Skeletal muscle satellite cell (primary cell): ENCODE measurements around the gene TAF6.
A peak's percentile ranks its signal among the peaks of the same experiment; 100 is the strongest.

ENCODE experiments used
- H3K27me3 ChIP-seq: 2 replicates; pipeline ENCODE4 v1.7.0; 2013; ENCODE audit warnings: low read length; ENCODE audit not compliant: control insufficient read depth, insufficient read depth
- H3K36me3 ChIP-seq: 2 replicates; pipeline ENCODE4 v1.7.0; 2013; ENCODE audit warnings: mild to moderate bottlenecking, control low read depth, low read length; ENCODE audit not compliant: insufficient read depth
- H3K4me1 ChIP-seq: 2 replicates; pipeline ENCODE4 v1.7.0; 2013; ENCODE audit warnings: low read length; ENCODE audit not compliant: control insufficient read depth, insufficient read depth
- H3K4me2 ChIP-seq: 2 replicates; pipeline ENCODE4 v1.7.0; 2013; ENCODE audit warnings: mild to moderate bottlenecking, low read length
- H3K4me3 ChIP-seq: 2 replicates; pipeline ENCODE4 v1.7.0; 2013; ENCODE audit warnings: low read length
- H3K9ac ChIP-seq: 2 replicates; pipeline ENCODE4 v1.7.0; 2013; ENCODE audit warnings: mild to moderate bottlenecking, low read depth, low read length, moderate library complexity
- H3K9me3 ChIP-seq: replicated peaks from 2 replicates; pipeline ENCODE4 v1.7.0; 2013; ENCODE audit warnings: mild to moderate bottlenecking, control low read depth, low read length

TAF6 gene

DNA sequence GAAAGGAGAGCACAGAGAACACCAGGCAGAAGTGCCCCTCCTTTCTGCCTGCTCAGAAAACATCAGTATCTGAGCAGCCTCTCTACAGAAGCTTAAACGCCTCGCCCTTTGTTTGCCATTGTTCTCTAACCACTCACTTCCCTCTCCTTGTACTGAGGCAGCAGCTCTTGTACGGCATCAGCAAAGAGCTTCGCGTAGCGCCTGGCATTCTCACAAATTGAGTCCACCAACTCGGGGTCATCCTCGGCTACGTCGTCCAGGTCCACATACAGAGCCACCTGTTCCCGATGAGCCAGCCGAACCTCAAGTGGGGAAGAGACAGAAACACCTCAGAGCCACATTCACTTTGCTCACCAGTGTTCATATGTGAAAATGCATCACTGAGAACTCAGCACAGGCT, 19.7 kb downstream of the TAF6 start:
- Histone ChIP-seq H3K36me3 (peaks cover 57% of the 10 kb centered on the region), H3K4me1 (peaks cover 22% of the 10 kb centered on the region), H3K4me2 (peak overlapping the region; percentile 97), H3K4me3 (peak overlapping the region; percentile 92), H3K27me3 (no peaks in the 10 kb centered on the region), H3K9ac (peak overlapping the region; percentile 94), H3K9me3 (no peaks in the 10 kb centered on the region)

DNA sequence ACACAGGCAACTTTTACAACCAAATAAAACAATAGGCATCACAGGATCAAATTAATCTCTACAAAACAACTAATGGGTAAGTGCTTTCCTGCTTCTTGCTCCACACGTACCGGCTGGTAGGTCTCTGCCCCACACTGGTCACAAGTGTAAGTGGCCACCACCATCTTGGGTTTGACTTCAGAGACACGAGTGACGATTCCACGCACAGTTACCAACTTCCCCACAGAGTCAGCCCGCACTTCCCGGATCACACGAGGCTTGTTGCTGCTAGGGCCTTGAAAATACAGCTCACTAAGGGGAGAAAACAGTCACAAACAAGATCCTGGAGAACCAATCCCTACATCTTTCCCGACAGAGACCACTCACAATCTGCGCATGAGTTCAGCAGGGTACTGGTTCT, 20.2 kb downstream of the TAF6 start:
- no peak overlapping the region for H3K4me3 ChIP-seq
- H3K27me3 ChIP-seq = no peaks in the 10 kb centered on the region
- peak overlapping the region; percentile 23 for H3K4me2 ChIP-seq
- H3K9ac ChIP-seq = peak overlapping the region; percentile 94
- peaks cover 57% of the 10 kb centered on the region for H3K36me3 ChIP-seq
- no peaks in the 10 kb centered on the region for H3K9me3 ChIP-seq
- peaks cover 22% of the 10 kb centered on the region for H3K4me1 ChIP-seq

DNA sequence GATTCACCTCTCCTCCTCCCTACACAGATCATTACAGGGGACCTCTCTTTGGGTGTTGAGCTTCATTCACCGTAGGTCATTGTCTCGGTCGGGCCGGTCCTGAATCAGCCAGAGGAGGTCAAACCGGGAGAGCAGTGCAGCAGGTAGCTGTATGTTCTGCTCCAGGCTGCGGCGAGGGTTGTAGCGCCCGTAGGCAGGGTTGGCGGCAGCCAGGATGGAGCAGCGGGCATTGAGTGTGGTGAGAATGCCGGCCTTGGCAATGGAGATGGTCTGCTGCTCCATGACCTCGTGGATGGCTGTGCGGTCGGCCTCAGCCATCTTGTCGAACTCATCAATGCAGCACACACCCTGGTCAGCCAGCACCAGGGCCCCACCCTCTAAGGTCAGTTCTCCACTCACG, 23.5 kb downstream of the TAF6 start:
- Histone ChIP-seq H3K4me2 (no peak overlapping the region), H3K27me3 (no peaks in the 10 kb centered on the region), H3K4me3 (no peak overlapping the region), H3K9me3 (no peaks in the 10 kb centered on the region), H3K9ac (no peak overlapping the region), H3K4me1 (peaks cover 17% of the 10 kb centered on the region), H3K36me3 (peaks cover 88% of the 10 kb centered on the region)

- Histone ChIP-seq H3K36me3 (peaks cover 93% of the 10 kb centered on the region), H3K4me3 (no peak overlapping the region), H3K4me2 (no peak overlapping the region), H3K9me3 (no peaks in the 10 kb centered on the region), H3K4me1 (peaks cover 21% of the 10 kb centered on the region), H3K27me3 (no peaks in the 10 kb centered on the region), H3K9ac (no peak overlapping the region)
Observed at GRCh38 chr7:100095289-100095688, 23.9 kb downstream of the TAF6 start.

DNA sequence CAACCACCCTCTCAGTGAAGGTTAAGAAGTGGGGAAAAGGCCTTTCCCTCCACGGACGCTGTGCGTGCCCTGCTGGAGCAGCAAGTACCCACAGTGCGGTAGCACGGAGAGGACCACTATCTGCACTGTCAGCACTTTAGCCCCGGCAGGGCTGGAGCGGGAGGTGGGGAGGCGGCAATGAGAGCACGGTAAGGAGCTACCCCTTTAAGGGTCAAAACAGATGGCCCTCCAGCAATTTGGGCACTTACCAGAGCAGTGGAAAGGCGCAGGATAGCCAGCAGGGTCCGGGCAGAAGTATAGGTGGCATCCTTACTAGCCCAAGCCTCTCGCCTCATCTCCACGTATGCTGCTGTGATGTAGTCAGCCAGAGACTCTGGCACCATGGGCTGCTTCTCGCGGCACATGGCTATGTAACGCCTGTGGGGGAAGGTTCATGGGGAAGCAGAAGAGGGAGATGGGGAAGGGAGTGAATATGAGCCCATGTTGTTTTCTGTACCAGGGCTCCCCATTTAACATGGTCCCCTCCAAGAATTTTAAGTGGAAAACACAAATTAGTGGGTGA, 25.2 kb downstream of the TAF6 start:
- Histone ChIP-seq H3K4me1 (peaks cover 22% of the 10 kb centered on the region), H3K4me2 (no peak overlapping the region)

DNA sequence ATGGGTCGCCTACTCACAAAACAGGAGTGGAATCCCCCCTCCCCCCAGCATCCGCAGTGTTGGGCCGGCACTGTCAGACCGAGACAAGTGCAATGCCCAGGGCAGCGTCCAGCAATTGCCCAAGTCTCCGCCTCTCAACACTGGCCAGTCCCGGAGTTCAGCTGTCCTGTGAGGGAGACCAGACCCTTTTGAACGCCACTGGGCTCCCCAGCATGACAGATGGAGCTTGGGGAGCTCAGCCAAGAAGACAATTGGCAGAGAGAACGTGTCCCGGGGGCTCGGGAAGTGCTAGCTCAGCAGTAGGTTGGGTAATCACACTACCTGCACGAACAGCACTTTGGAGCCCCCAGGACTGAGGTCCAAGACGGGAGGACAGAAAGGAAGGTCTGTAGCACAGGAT, 25.7 kb downstream of the TAF6 start:
- no peak overlapping the region for H3K4me2 ChIP-seq
- no peaks in the 10 kb centered on the region for H3K9me3 ChIP-seq
- peaks cover 80% of the 10 kb centered on the region for H3K36me3 ChIP-seq
- H3K4me1 ChIP-seq = peaks cover 24% of the 10 kb centered on the region
- no peak overlapping the region for H3K4me3 ChIP-seq
- H3K27me3 ChIP-seq = no peaks in the 10 kb centered on the region
- H3K9ac ChIP-seq = no peak overlapping the region

More for the DNA sequence above, 25.2 kb downstream of the TAF6 start:
- H3K4me3 ChIP-seq = no peak overlapping the region
- H3K27me3 ChIP-seq = no peaks in the 10 kb centered on the region
- H3K9me3 ChIP-seq = no peaks in the 10 kb centered on the region
- H3K36me3 ChIP-seq = peaks cover 85% of the 10 kb centered on the region
- H3K9ac ChIP-seq = no peak overlapping the region

- Histone ChIP-seq H3K9me3 (no peaks in the 10 kb centered on the region), H3K36me3 (peaks cover 75% of the 10 kb centered on the region), H3K4me2 (no peak overlapping the region), H3K4me3 (no peak overlapping the region), H3K9ac (no peak overlapping the region), H3K4me1 (peaks cover 28% of the 10 kb centered on the region), H3K27me3 (no peaks in the 10 kb centered on the region)
Observed at GRCh38 chr7:100093054-100093453, 26.1 kb downstream of the TAF6 start.

DNA sequence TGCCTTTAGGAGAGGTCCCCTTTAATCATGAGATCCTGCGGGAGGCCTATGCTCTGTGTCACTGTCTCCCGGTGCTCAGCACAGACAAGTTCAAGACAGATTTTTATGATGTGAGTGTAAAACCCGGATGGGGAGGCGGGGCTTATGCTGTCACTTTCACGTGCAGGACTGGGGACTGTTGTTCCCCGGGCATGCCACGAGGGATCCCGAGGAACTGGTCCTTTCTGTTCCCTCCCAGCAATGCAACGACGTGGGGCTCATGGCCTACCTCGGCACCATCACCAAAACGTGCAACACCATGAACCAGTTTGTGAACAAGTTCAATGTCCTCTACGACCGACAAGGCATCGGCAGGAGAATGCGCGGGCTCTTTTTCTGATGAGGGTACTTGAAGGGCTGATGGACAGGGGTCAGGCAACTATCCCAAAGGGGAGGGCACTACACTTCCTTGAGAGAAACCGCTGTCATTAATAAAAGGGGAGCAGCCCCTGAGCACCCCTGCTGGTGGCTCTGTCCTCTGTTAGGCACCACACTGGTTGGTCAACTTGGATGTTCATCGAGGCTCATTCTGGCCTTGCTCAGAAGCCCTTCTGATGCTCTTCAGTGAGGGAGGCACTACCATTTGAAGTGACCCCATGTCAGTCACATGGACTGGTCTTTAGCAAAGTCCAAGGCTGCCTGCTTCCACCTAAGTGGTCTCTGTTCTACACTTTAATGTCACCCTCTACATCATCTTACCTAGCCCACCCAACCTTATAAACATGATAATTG, 27.6 kb downstream of the TAF6 start:
- no peak overlapping the region for H3K9ac ChIP-seq
- peaks cover 41% of the 10 kb centered on the region for H3K4me1 ChIP-seq
- peaks cover 63% of the 10 kb centered on the region for H3K36me3 ChIP-seq
- no peaks in the 10 kb centered on the region for H3K9me3 ChIP-seq
- H3K4me2 ChIP-seq = no peak overlapping the region
- H3K4me3 ChIP-seq = no peak overlapping the region
- H3K27me3 ChIP-seq = no peaks in the 10 kb centered on the region

- peak overlapping the region; percentile 41 for H3K4me3 ChIP-seq
- H3K4me2 ChIP-seq = peak overlapping the region; percentile 85
- H3K36me3 ChIP-seq = peaks cover 55% of the 10 kb centered on the region
- H3K9me3 ChIP-seq = no peaks in the 10 kb centered on the region
- no peak overlapping the region for H3K9ac ChIP-seq
- H3K4me1 ChIP-seq = peaks cover 43% of the 10 kb centered on the region
- H3K27me3 ChIP-seq = no peaks in the 10 kb centered on the region
Observed at GRCh38 chr7:100090527-100091410, 28.4 kb downstream of the TAF6 start.

DNA sequence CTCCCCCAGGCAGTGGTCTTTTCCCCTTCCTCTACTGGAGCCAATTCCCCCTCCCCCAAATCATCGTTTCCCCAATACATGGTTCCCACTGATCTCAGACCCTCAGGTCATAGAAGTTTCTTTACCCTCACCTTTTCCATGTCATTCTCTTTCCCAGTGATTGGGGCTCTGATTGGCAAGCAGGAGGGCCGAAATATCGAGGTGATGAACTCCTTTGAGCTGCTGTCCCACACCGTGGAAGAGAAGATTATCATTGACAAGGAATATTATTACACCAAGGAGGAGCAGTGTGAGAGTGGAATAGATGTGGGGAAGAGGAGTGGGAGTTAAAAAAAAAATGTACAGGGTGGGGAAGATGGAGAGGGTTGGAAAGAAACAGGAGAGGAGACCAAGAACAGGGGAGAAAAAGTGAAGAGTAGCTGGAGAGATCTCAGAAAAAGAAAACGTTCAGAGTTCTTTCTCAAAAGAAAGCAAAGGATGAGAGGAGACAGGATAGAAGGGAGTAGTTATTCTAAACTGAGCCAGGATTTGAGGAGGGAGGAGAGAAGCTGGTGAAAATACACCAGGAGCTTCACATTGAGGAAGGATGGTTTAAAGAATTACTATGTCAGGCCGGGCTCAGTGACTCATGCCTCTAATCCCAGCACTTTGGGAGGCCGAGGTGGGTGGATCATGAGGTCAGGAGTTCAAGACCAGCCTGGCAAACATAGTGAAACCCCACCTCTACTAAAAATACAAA, 29.5 kb downstream of the TAF6 start:
- Histone ChIP-seq H3K4me2 (peak overlapping the region; percentile 85), H3K36me3 (peaks cover 45% of the 10 kb centered on the region), H3K9me3 (no peaks in the 10 kb centered on the region), H3K4me1 (peaks cover 43% of the 10 kb centered on the region), H3K9ac (peak overlapping the region; percentile 93), H3K27me3 (no peaks in the 10 kb centered on the region), H3K4me3 (peak overlapping the region; percentile 88)
